Heart left ventricle (tissue), 13 donors: Measurements from ENCODE around the gene CST7.

Source experiments
- CTCF ChIP-seq, 12 donors: fragments of 200-600 bp; sonication (generic) in 4 of 12; IDR thresholded peaks; one replicate each; pipeline versions ENCODE4 v1.5.0 to v1.8.0; 2018 to 2022; ENCODE audit warnings: antibody characterized with exemption in 12 of 12, mild to moderate bottlenecking in 5 of 12
- POLR2A ChIP-seq, 2 donors: fragments of 450-650 bp; IDR thresholded peaks; one replicate each; pipeline ENCODE4 v1.6.1; 2017; ENCODE audit warnings: antibody characterized with exemption in 2 of 2, mild to moderate bottlenecking in 2 of 2, moderate library complexity in 2 of 2
- donor health status: ischemic (EF 13 %, LVEDD 7.1; RV severe dilation, severe dysfunction).
- donor health status: DM: no; HTN: yes; CAD: no.
- donor health status: DM: no; HTN: no; CAD: no.
- donor health status: ischemic (EF 25% LVEDD 6.9; RV normal size, moderate dysfunction).
- donor health status: ischemic (EF 25% LVEDD 5.7; RV mildly dilated, moderate dysfunction).
- donor health status: ischemic (EF 35%, LVEDD 5.7; RV mildly dilated, moderate dysfunction).
- donor health status: nonischemic (EF 11% LVEDD 7.7; RV severe dilation, severe dysfunction).
- donor health status: DM: yes; HTN: yes; CAD: no.
- donor health status: PGD.
- donor health status: ischemic (EF 29% LVEDD 5.4; RV normal size, mild dysfunction).
- donor health status: nonischemic (EF 23%, LVEDD 6.1; RV moderate dilation, normal function).

- TF ChIP-seq CTCF (IDR thresholded peaks at IDR 0.05) (no peak), POLR2A (IDR thresholded peaks at IDR 0.05) (no peak)
Observed at GRCh38 chr20:24914388-24915241, 34.5 kb upstream of the CST7 start.
